Adrenal gland (tissue), 12 donors: ENCODE results near the gene ADGRA3. TPM values are rescaled to one million over a fixed set of nuclear protein-coding genes. Genes with fewer than 3 reads are reported as not detected.
"Not testable (repeated sequence)": the region's sequence is repeated elsewhere in the genome, so short reads cannot be mapped to it uniquely, and the experiment has no call there.

Source experiments
- DNase-seq, 7 donors: peaks; one replicate each; pipeline ENCODE4 v3.0.0-alpha.2; 2019 to 2020
- H3K27ac ChIP-seq, 5 donors: fragments of 200-600 bp; sonication (generic) in 4 of 5; 1 replicate in 3 of 5; 2 replicates in 2 of 5; pipeline versions ENCODE4 v1.5.1 to v1.8.0; 2016 to 2020; ENCODE audit warnings: mild to moderate bottlenecking in 1 of 5
- H3K27me3 ChIP-seq: fragments of 200-600 bp; 2 replicates; pipeline ENCODE4 v1.8.0; 2021
- H3K36me3 ChIP-seq, 2 donors: fragments of 200-600 bp; replicated peaks in 1 of 2; 1 replicate in 1 of 2; 2 replicates in 1 of 2; pipeline versions ENCODE4 v1.5.1 to v1.8.0; 2018 to 2022
- H3K4me1 ChIP-seq, 2 donors: fragments of 200-600 bp; replicated peaks in 1 of 2; 1 replicate in 1 of 2; 2 replicates in 1 of 2; pipeline versions ENCODE4 v1.5.1 to v1.8.0; 2018 to 2021
- H3K4me3 ChIP-seq, 4 donors: fragments of 200-600 bp; sonication (generic) in 3 of 4; one replicate each; pipeline ENCODE4 v1.5.1; 2016 to 2018
- H3K9me3 ChIP-seq, 3 donors: fragments of 200-600 bp; sonication (generic) in 1 of 3; replicated peaks in 1 of 3; 1 replicate in 2 of 3; 2 replicates in 1 of 3; pipeline versions ENCODE4 v1.5.1 to v1.8.0; 2016 to 2021
- POLR2A ChIP-seq, 2 donors: fragments of 450-650 bp; IDR thresholded peaks; one replicate each; pipeline ENCODE4 v1.6.1; 2017; ENCODE audit warnings: antibody characterized with exemption in 2 of 2, mild to moderate bottlenecking in 2 of 2, moderate library complexity in 1 of 2
- WGBS, 4 donors: extraction: QIAGEN DNeasy Blood & Tissue Kit in 2 of 4; methylation state at CpG; one replicate each; pipeline versions ENCODE4 v1.1.5 to v1.1.7; 2013 to 2017; 5-methylcytosine and 5-hydroxymethylcytosine counted together
- intact Hi-C, 2 donors: fragments of 100-400 bp; cut with DNase I; formaldehyde crosslinking; loops; one replicate each; pipeline versions ENCODE4 v1.14.1 to v1.15.0; 2022 to 2023
- polyA plus RNA-seq, 3 donors: library from polyadenylated mRNA; stranded (reverse); fragments of 200-250 nt in 2 of 3; fragments of 350-450 nt in 1 of 3; fragmentation: Illumina TruSeq in 1 of 3; extraction: RNeasy Lipid Tissue Mini Kit (QIAGEN cat#74804) in 1 of 3; gene quantifications; one replicate each; pipeline ENCODE4 v1.2.3, GENCODE V29; 2013 to 2014
- total RNA-seq, 9 donors: library from RNA; depleted of rRNA in 4 of 9; stranded (reverse); fragments of >200 nt in 4 of 9; fragments of 120-200 nt in 1 of 9; fragmentation: NEBNext Ultra II Directional in 1 of 9; extraction: Animal tissue kit (Norgen Biotek cat#: 25700) in 1 of 9; gene quantifications; one replicate each; pipeline versions ENCODE4 v1.1.0 to v1.2.4, GENCODE V29; 2013 to 2023
- TF ChIP-seq, protein P1 (sequence below), 6 experiments: fragments of 450-650 bp in 4 of 6; fragments of 200-600 bp in 2 of 6; sonication (generic) in 1 of 6; IDR thresholded peaks; 1 replicate in 5 of 6; 2 replicates in 1 of 6; pipeline versions ENCODE4 v1.5.1 to v1.8.0; 2016 to 2021; ENCODE audit warnings: antibody characterized with exemption in 6 of 6, mild to moderate bottlenecking in 2 of 6, moderate library complexity in 1 of 6
- donor health status: healthy with polysubstance abuse.
- donor health status: Bipolar disorder and iron deficiency.
- donor health status: DM: yes; HTN: yes; CAD: no.
- donor health status: DM: no; HTN: no; CAD: no.
- donor health status: DM: no; HTN: no; CAD: no.
- donor health status: DM: yes; HTN: yes; CAD: no.

Gene ADGRA3
- total and polyA plus RNA-seq, 12 donors, result 9.8 to 36.9 (median 24.0) TPM

DNA sequence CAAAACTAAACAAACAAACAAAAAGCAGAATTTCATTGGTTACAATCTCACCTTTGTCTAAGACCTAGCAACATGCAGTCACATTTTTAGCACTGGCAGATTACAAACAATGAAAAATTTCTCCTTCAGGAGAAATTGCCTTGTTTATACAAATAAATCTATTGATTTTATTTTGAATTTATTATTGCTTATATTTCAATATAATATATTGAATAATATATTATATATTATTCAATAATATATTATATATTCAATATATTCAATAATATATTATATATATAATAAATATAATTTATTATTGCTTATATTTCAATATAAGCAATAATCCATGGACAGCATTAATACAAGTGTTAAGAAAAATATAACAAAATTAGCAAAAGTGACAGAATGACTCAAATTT lies 131.7 kb downstream of the ADGRA3 start:
- no peak overlapping the region for H3K4me3 ChIP-seq
- intact Hi-C loops, result loop anchor here in 1 of 2 donors (10.0 kb wide), 1 partner anchor 589 kb away; no protein-coding TSS in a partner anchor
- no peaks in the 10 kb centered on the region for H3K9me3 ChIP-seq
- no peak for TF ChIP-seq POLR2A (IDR thresholded peaks at IDR 0.05)
- TF ChIP-seq, protein P1, sequence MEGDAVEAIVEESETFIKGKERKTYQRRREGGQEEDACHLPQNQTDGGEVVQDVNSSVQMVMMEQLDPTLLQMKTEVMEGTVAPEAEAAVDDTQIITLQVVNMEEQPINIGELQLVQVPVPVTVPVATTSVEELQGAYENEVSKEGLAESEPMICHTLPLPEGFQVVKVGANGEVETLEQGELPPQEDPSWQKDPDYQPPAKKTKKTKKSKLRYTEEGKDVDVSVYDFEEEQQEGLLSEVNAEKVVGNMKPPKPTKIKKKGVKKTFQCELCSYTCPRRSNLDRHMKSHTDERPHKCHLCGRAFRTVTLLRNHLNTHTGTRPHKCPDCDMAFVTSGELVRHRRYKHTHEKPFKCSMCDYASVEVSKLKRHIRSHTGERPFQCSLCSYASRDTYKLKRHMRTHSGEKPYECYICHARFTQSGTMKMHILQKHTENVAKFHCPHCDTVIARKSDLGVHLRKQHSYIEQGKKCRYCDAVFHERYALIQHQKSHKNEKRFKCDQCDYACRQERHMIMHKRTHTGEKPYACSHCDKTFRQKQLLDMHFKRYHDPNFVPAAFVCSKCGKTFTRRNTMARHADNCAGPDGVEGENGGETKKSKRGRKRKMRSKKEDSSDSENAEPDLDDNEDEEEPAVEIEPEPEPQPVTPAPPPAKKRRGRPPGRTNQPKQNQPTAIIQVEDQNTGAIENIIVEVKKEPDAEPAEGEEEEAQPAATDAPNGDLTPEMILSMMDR (IDR thresholded peaks at IDR 0.05), result no peak
- DNase-seq, result no peak
- H3K27me3 ChIP-seq, result no peaks in the 10 kb centered on the region
- H3K4me1 ChIP-seq, result no peaks in the 10 kb centered on the region
- no peak overlapping the region for H3K27ac ChIP-seq
- H3K36me3 ChIP-seq, result no peaks in the 10 kb centered on the region

DNA sequence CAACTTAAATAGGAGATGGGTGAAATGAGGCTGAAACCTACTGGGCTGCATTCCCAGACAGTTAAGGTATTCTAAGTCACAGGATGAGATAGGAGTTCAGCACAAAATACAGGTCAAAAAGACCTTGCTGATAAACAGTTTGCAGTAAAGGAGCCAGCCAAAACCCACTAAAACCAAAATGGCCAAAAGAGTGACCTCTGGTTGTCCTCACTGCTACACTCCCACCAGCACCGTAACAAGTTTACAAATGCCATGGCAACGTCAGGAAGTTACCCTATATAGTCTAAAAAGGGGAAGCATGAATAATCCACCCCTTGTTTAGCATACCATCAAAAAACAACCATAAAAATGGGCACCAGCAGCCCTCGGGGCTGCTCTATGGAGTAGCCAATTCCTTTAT lies 133.7 kb downstream of the ADGRA3 start:
- not testable (repeated sequence) for H3K4me1 ChIP-seq, H3K27ac ChIP-seq, DNase-seq, H3K4me3 ChIP-seq, H3K27me3 ChIP-seq, H3K9me3 ChIP-seq, H3K36me3 ChIP-seq
- 60 to 81% (median 79%) methylated on average over 3 of the region's 3 CpGs for WGBS, 4 donors
- intact Hi-C loops, result loop anchor here in 1 of 2 donors (10.0 kb wide), 1 partner anchor 587 kb away; no protein-coding TSS in a partner anchor

DNA sequence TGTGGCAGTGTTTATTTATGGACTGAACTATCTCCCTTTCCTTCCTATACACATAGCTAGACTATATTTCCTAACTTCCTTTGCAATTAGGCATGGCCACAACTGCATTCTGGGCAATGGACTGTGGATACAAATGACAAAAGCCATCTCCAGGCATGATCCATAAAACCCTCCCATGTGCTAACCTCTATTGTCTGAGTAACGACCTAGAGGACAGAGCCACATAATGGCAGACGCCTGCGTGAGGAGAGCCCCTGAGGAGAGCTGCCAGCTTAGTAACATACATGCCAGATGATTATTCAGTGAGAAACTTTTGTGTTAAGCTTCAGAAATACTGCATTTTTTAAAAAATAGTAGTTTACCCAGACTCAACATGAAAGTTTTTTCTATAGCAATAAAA lies 142.9 kb downstream of the ADGRA3 start:
- Histone ChIP-seq H3K27me3 (no peaks in the 10 kb centered on the region), H3K9me3 (no peaks in the 10 kb centered on the region), H3K4me1 (no peaks in the 10 kb centered on the region), H3K27ac (no peak overlapping the region), H3K4me3 (no peak overlapping the region), H3K36me3 (no peaks in the 10 kb centered on the region)
- intact Hi-C loops, result no loop called here
- 78 to 93% (median 81%) methylated on average over 3 of the region's 3 CpGs for WGBS, 4 donors
- TF ChIP-seq POLR2A (IDR thresholded peaks at IDR 0.05), result no peak
- TF ChIP-seq, protein P1 (IDR thresholded peaks at IDR 0.05), result no peak
- no peak for DNase-seq

DNA sequence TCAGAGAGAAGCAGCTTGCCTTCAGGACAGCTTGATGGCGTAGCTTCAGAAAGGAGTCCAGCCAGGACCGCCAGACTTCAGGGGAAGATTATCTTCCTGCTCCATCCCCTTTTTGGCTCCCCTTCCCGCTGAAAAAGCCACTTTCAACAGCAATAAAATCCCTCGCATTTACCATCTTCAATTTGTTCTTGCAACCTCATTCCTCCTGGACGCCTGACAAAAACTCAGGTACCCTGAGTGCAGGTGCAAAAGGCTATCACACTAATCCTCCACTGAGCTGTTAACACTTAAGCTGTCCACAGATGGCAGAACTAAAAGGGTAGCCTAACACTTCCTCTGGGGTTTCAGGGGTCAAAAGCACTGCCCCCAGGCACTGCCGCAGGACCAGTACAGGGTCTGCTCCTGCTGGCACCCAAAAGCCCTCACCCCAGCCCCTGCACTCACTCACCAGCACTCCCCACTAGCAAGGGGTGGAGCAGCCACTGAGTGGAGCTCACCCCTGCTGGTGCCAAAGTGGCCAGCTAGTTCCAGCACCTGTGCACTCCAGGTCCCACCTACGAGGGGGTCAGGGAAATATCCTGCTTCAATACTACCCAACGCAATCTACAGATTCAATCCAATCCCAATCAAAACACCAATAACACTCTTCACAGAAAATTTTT lies 145.8 kb downstream of the ADGRA3 start:
- DNase-seq, result no peak
- WGBS, 4 donors, result 89 to 95% (median 94%) methylated on average over 8 of the region's 8 CpGs
- no peaks in the 10 kb centered on the region for H3K36me3 ChIP-seq
- no peak overlapping the region for H3K27ac ChIP-seq
- no peaks in the 10 kb centered on the region for H3K9me3 ChIP-seq
- no peak overlapping the region for H3K4me3 ChIP-seq
- intact Hi-C loops, result no loop called here
- H3K4me1 ChIP-seq, result no peaks in the 10 kb centered on the region
- no peaks in the 10 kb centered on the region for H3K27me3 ChIP-seq
- TF ChIP-seq, protein P1 (IDR thresholded peaks at IDR 0.05), result no peak
- no peak for TF ChIP-seq POLR2A (IDR thresholded peaks at IDR 0.05)

DNA sequence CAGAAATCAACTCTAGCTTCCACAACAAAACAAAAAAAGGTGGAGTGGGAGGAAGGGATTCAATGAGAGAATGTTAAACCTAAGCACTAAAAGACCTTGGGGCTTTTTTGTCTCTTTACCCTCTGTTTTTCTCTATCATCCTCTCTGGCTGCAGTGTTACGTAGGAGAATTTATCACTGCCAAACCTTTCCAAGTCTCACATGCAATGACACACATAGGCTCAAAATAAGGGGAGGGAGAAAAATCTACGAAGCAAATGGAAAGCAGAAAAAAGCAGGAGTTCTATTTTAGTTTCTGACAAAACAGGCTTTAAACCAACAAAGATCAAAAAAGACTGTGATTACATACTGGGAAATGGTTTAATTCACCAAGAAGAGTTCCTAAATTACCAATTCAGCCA lies 152.1 kb downstream of the ADGRA3 start:
- intact Hi-C loops, result no loop called here
- no peak overlapping the region for H3K27ac ChIP-seq

More for the DNA sequence above, 152.1 kb downstream of the ADGRA3 start:
- DNase-seq, result no peak
- H3K4me3 ChIP-seq, result no peak overlapping the region
- no peaks in the 10 kb centered on the region for H3K36me3 ChIP-seq
- no peaks in the 10 kb centered on the region for H3K9me3 ChIP-seq
- TF ChIP-seq, protein P1 (IDR thresholded peaks at IDR 0.05), result no peak
- no peak for TF ChIP-seq POLR2A (IDR thresholded peaks at IDR 0.05)
- H3K4me1 ChIP-seq, result no peaks in the 10 kb centered on the region
- no peaks in the 10 kb centered on the region for H3K27me3 ChIP-seq
- WGBS, 4 donors, result 53 to 85% (median 78%) methylated on average over 2 of the region's 2 CpGs
